Lower lobe of right lung (tissue), 2 donors: ENCODE results near the gene TSEN15. TPM values are rescaled to one million over a fixed set of nuclear protein-coding genes. Genes with fewer than 3 reads are reported as not detected.

Source experiments
- ATAC-seq, 2 donors: fragments of 200-7000 bp; cut with Tn5 transposase; one replicate each; pipeline ENCODE4 v1.9.1; 2020 to 2022; ENCODE audit warnings: mild to moderate bottlenecking in 2 of 2, moderate library complexity in 2 of 2
- DNase-seq: peaks from one replicate; pipeline ENCODE4 v3.0.0-alpha.2; 2020
- H3K27ac ChIP-seq: fragments of 200-600 bp; one replicate; pipeline ENCODE4 v1.8.0; 2022
- H3K27me3 ChIP-seq: fragments of 200-600 bp; one replicate; pipeline ENCODE4 v1.8.0; 2022; ENCODE audit warnings: low read depth
- H3K36me3 ChIP-seq: fragments of 200-600 bp; one replicate; pipeline ENCODE4 v1.8.0; 2022; ENCODE audit warnings: mild to moderate bottlenecking
- H3K4me1 ChIP-seq: fragments of 200-600 bp; one replicate; pipeline ENCODE4 v1.8.0; 2022
- H3K4me3 ChIP-seq: fragments of 200-600 bp; one replicate; pipeline ENCODE4 v1.8.0; 2022; ENCODE audit warnings: mild to moderate bottlenecking
- H3K9me3 ChIP-seq: fragments of 200-600 bp; one replicate; pipeline ENCODE4 v1.8.0; 2022
- CTCF ChIP-seq: fragments of 200-600 bp; IDR thresholded peaks from one replicate; pipeline ENCODE4 v1.8.0; 2022; ENCODE audit warnings: antibody characterized with exemption, mild to moderate bottlenecking
- intact Hi-C: fragments of 100-400 bp; cut with DNase I; formaldehyde crosslinking; loops from one replicate; pipeline ENCODE4 v1.11.0; 2022
- total RNA-seq: library from RNA; stranded (reverse); fragmentation: NEBNext Ultra II Directional; extraction: Animal tissue kit (Norgen Biotek cat#: 25700); gene quantifications from one replicate; pipeline ENCODE4 v1.2.1, GENCODE V29; 2021
- donor health status: DM: no; HTN: yes; CAD: no; lungs with severe emphysema.

TSEN15 gene
- total RNA-seq, 1 donor from 2014 or later, result 28.6 TPM

- H3K27ac ChIP-seq, result no peak overlapping the region
- H3K4me3 ChIP-seq, result no peak overlapping the region
- no peak for ATAC-seq
Observed at GRCh38 chr1:184019069-184019468, 32.5 kb upstream of the TSEN15 start.

GRCh38 chr1:184019506-184019905, 32.0 kb upstream of the TSEN15 start:
- Histone ChIP-seq H3K4me3 (no peak overlapping the region), H3K4me1 (no peaks in the 10 kb centered on the region), H3K27me3 (no peaks in the 10 kb centered on the region), H3K36me3 (no peaks in the 10 kb centered on the region), H3K27ac (no peak overlapping the region), H3K9me3 (no peaks in the 10 kb centered on the region)
- ATAC-seq (no peak), DNase-seq (no peak)
- TF ChIP-seq CTCF, result no peak
- intact Hi-C loops, result no loop called here

More at GRCh38 chr1:184019069-184019468, 32.5 kb upstream of the TSEN15 start:
- Histone ChIP-seq H3K27me3 (no peaks in the 10 kb centered on the region), H3K4me1 (no peaks in the 10 kb centered on the region), H3K36me3 (no peaks in the 10 kb centered on the region), H3K9me3 (no peaks in the 10 kb centered on the region)
- TF ChIP-seq CTCF, result no peak
- no peak for DNase-seq
- intact Hi-C loops, result no loop called here

GRCh38 chr1:184020328-184020727, 31.2 kb upstream of the TSEN15 start:
- intact Hi-C loops, result no loop called here
- TF ChIP-seq CTCF, result no peak
- ATAC-seq (no peak), DNase-seq (no peak)
- Histone ChIP-seq H3K36me3 (no peaks in the 10 kb centered on the region), H3K4me1 (no peaks in the 10 kb centered on the region), H3K9me3 (no peaks in the 10 kb centered on the region), H3K27me3 (no peaks in the 10 kb centered on the region), H3K27ac (no peak overlapping the region), H3K4me3 (no peak overlapping the region)

- Histone ChIP-seq H3K4me1 (no peaks in the 10 kb centered on the region), H3K27me3 (no peaks in the 10 kb centered on the region), H3K4me3 (no peak overlapping the region), H3K9me3 (no peaks in the 10 kb centered on the region), H3K27ac (no peak overlapping the region), H3K36me3 (no peaks in the 10 kb centered on the region)
- no peak for TF ChIP-seq CTCF
- intact Hi-C loops, result no loop called here
- ATAC-seq (no peak), DNase-seq (no peak)
Observed at GRCh38 chr1:184020855-184021254, 30.7 kb upstream of the TSEN15 start.

GRCh38 chr1:184021728-184022127, 29.8 kb upstream of the TSEN15 start:
- no peak for ATAC-seq

More at GRCh38 chr1:184021728-184022127, 29.8 kb upstream of the TSEN15 start:
- Histone ChIP-seq H3K27me3 (no peaks in the 10 kb centered on the region), H3K4me3 (no peak overlapping the region), H3K4me1 (no peaks in the 10 kb centered on the region), H3K9me3 (no peaks in the 10 kb centered on the region), H3K36me3 (no peaks in the 10 kb centered on the region), H3K27ac (no peak overlapping the region)
- TF ChIP-seq CTCF, result no peak
- DNase-seq, result no peak
- intact Hi-C loops, result no loop called here
